Tibial nerve (tissue), 4 donors: ENCODE measurements around the gene MRPL1. TPM values are rescaled to one million over a fixed set of nuclear protein-coding genes. Genes with fewer than 3 reads are reported as not detected.
"Not testable (repeated sequence)": the region's sequence is repeated elsewhere in the genome, so short reads cannot be mapped to it uniquely, and the experiment has no call there.

ENCODE experiments used
- DNase-seq, 2 donors: peaks; one replicate each; pipeline ENCODE4 v3.0.0-alpha.2; 2019; ENCODE audit warnings: low spot score in 2 of 2
- H3K27ac ChIP-seq, 4 donors: fragments of 200-600 bp; sonication (generic) in 3 of 4; one replicate each; pipeline ENCODE4 v1.5.1; 2017 to 2019; ENCODE audit warnings: mild to moderate bottlenecking in 1 of 4
- H3K27me3 ChIP-seq, 2 donors: fragments of 200-600 bp; sonication (generic) in 1 of 2; one replicate each; pipeline versions ENCODE4 v1.5.1 to v1.6.0; 2017 to 2019
- H3K36me3 ChIP-seq, 3 donors: fragments of 200-600 bp; sonication (generic); one replicate each; pipeline ENCODE4 v1.5.1; 2018 to 2019
- H3K4me1 ChIP-seq, 4 donors: fragments of 200-600 bp; sonication (generic) in 3 of 4; one replicate each; pipeline ENCODE4 v1.5.1; 2017 to 2019
- H3K4me3 ChIP-seq, 4 donors: fragments of 200-600 bp; sonication (generic) in 3 of 4; one replicate each; pipeline ENCODE4 v1.5.1; 2017 to 2019; ENCODE audit warnings: mild to moderate bottlenecking in 1 of 4, moderate library complexity in 1 of 4
- H3K9me3 ChIP-seq, 4 donors: fragments of 200-600 bp; sonication (generic) in 3 of 4; one replicate each; pipeline ENCODE4 v1.5.1; 2017 to 2019
- EP300 ChIP-seq, 2 donors: sonication (generic); formaldehyde crosslinking; IDR thresholded peaks; one replicate each; pipeline ENCODE4 v1.6.1; 2017; ENCODE audit warnings: antibody characterized with exemption in 2 of 2, mild to moderate bottlenecking in 1 of 2
- POLR2A ChIP-seq, 2 donors: fragments of 450-650 bp; IDR thresholded peaks; one replicate each; pipeline ENCODE4 v1.6.1; 2017; ENCODE audit warnings: antibody characterized with exemption in 2 of 2, mild to moderate bottlenecking in 2 of 2, moderate library complexity in 2 of 2
- WGBS, 2 donors: methylation state at CpG; one replicate each; pipeline ENCODE4 v1.1.5; 2018; 5-methylcytosine and 5-hydroxymethylcytosine counted together
- total RNA-seq, 4 donors: library from RNA; depleted of rRNA; stranded (reverse); fragments of >200 nt; gene quantifications; one replicate each; pipeline ENCODE4 v1.1.0, GENCODE V29; 2016
- TF ChIP-seq, protein P1 (sequence below), 5 experiments: fragments of 200-600 bp in 3 of 5; fragments of 450-650 bp in 2 of 5; sonication (generic) in 3 of 5; IDR thresholded peaks; one replicate each; pipeline ENCODE4 v1.5.1; 2016 to 2019; ENCODE audit warnings: antibody characterized with exemption in 5 of 5, mild to moderate bottlenecking in 3 of 5, moderate library complexity in 2 of 5

Gene MRPL1
- total RNA-seq, 4 donors from 2014 or later = 21.0 to 32.3 (median 26.9) TPM

DNA sequence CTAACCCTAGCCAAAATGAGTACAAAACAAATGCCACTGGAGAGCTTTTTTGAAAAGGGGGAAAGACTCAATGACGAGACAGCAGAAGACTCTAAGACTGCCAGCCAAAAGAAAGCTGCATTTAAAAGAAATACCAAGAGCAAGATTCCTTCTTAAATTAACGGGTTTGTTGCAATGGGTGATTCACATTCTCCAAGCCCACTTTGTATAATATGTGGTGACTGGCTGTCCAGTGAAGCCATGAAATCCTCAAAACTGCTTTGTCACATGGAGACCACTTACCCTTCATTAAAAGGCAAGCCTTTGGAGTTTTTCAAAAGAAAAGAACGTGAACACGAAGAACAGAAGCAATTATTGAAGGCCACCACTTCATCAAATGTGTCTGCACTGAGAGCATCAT lies 68.2 kb downstream of the MRPL1 start:
- H3K36me3 ChIP-seq = peaks cover 0 to 27% (median 4%) of the 10 kb centered on the region in 3 donors
- H3K27ac ChIP-seq = no peak overlapping the region
- H3K27me3 ChIP-seq = no peaks in the 10 kb centered on the region
- DNase-seq = no peak
- no peak overlapping the region for H3K4me3 ChIP-seq
- WGBS, 2 donors = 74 to 77% methylated on average over 4 of the region's 4 CpGs
- H3K4me1 ChIP-seq = no peaks in the 10 kb centered on the region
- TF ChIP-seq EP300 (IDR thresholded peaks at IDR 0.05) (no peak), POLR2A (IDR thresholded peaks at IDR 0.05) (no peak)
- TF ChIP-seq, protein P1, sequence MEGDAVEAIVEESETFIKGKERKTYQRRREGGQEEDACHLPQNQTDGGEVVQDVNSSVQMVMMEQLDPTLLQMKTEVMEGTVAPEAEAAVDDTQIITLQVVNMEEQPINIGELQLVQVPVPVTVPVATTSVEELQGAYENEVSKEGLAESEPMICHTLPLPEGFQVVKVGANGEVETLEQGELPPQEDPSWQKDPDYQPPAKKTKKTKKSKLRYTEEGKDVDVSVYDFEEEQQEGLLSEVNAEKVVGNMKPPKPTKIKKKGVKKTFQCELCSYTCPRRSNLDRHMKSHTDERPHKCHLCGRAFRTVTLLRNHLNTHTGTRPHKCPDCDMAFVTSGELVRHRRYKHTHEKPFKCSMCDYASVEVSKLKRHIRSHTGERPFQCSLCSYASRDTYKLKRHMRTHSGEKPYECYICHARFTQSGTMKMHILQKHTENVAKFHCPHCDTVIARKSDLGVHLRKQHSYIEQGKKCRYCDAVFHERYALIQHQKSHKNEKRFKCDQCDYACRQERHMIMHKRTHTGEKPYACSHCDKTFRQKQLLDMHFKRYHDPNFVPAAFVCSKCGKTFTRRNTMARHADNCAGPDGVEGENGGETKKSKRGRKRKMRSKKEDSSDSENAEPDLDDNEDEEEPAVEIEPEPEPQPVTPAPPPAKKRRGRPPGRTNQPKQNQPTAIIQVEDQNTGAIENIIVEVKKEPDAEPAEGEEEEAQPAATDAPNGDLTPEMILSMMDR (IDR thresholded peaks at IDR 0.05) = no peak
- peaks cover 0 to 4% (median 0%) of the 10 kb centered on the region in 4 donors for H3K9me3 ChIP-seq

DNA sequence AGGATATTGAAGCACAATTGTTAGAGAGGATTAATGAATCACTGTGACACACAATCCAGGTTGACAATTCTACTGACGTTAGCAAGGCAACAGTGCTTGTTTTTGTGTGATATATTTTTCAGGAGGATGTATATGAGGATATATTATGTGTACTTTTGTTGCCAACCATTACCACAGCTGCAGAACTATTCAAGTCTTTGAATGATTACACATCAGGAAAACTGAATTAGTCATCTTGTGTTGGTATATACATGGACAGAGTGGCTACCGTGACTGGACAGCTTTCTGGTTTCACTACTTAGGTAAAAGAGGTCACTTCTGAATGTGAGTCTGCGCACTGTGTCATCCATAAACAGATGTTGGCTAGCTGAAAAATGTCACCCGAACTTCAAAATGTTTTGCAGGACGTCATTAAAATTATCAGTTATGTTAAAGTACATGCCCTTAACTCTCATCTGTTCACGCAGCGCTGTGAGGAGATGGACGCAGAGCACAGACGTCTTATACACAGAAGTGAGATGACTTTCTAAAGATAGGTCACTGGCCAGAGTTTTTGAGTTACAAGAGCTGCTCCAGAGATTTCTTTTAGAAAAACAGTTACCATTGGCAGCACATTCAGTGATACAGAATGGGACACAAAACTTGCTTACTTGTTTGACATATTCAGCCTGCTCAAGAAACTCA lies 69.0 kb downstream of the MRPL1 start:
- no peaks in the 10 kb centered on the region for H3K27me3 ChIP-seq
- TF ChIP-seq EP300 (IDR thresholded peaks at IDR 0.05) = no peak
- TF ChIP-seq, protein P1 (IDR thresholded peaks at IDR 0.05) = no peak
- TF ChIP-seq POLR2A (IDR thresholded peaks at IDR 0.05) = no peak
- no peak overlapping the region for H3K4me3 ChIP-seq
- H3K4me1 ChIP-seq = no peaks in the 10 kb centered on the region
- no peaks in the 10 kb centered on the region for H3K9me3 ChIP-seq
- H3K36me3 ChIP-seq = peaks cover 0 to 29% (median 4%) of the 10 kb centered on the region in 3 donors
- WGBS, 2 donors = 86 to 90% methylated on average over 9 of the region's 9 CpGs
- H3K27ac ChIP-seq = no peak overlapping the region
- DNase-seq = no peak

DNA sequence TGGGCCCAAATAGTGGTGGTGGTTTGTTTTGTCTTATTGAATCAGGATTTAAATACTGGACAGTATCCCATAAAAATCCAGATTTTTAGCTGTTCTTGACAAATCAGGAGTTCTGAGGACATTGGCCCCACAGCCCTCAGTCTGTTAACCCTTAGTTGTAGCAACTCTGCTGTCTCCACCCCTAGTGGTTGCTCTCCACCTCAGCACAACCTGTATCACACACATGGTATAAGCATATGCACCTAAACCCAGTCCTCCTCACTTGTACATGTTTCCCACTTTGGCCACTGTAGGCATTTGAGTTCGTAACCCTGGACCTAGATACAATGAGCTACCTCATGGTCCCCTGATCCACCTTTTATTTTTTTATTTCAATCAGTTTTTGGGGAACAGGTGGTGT lies 75.9 kb downstream of the MRPL1 start:
- no peak for DNase-seq
- no peak overlapping the region for H3K27ac ChIP-seq
- TF ChIP-seq EP300 (IDR thresholded peaks at IDR 0.05) = no peak
- TF ChIP-seq, protein P1 (IDR thresholded peaks at IDR 0.05) = no peak
- TF ChIP-seq POLR2A (IDR thresholded peaks at IDR 0.05) = no peak
- no peak overlapping the region for H3K4me3 ChIP-seq
- H3K9me3 ChIP-seq = peaks cover 0 to 16% (median 0%) of the 10 kb centered on the region in 4 donors
- WGBS, 2 donors = 97 to 100% methylated on average over 1 of the region's 1 CpG
- H3K36me3 ChIP-seq = peaks cover 0 to 42% (median 4%) of the 10 kb centered on the region in 3 donors
- H3K27me3 ChIP-seq = no peaks in the 10 kb centered on the region
- no peaks in the 10 kb centered on the region for H3K4me1 ChIP-seq

DNA sequence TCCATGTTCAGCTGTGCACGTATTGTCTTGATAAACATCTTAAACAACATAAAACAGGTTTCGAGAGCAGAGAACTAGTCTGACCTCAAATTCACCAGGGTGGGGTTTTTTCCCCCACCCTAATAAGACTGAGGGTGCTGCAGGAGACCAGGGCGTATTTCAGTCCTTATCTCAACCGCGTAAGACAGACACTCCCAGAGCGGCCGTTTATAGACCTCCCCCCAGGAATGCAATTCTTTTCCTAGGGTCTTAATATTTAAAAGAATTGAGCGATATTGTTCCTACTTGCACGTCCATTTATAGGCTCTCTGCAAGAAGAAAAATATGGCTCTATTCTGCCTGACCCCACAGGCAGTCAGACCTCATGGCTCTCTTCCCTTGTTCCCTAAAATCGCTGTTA lies 83.3 kb downstream of the MRPL1 start:
- 94 to 95% methylated on average over 10 of the region's 10 CpGs for WGBS, 2 donors
- not testable (repeated sequence) for DNase-seq, H3K9me3 ChIP-seq, H3K4me1 ChIP-seq, H3K4me3 ChIP-seq, H3K27me3 ChIP-seq, H3K27ac ChIP-seq
- peaks cover 0 to 22% (median 0%) of the 10 kb centered on the region in 3 donors for H3K36me3 ChIP-seq

DNA sequence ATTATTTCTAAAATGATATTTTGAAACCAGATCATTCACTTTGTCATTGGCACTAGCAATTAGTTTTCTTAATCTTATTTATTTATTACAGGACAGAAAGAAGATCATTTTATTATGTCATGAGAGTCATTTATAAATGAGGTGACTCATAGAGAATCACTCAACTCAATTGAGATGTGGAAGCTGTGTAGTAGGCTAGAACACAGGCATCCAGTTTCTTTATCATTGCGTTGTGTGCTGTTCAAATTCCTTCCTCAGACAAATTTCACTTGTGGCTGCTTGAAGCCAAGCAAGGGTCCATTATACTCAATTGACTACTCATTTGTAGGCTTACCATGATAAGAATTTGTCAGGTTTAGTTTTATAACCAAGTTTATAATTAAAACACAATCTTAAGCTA lies 87.6 kb downstream of the MRPL1 start:
- Histone ChIP-seq H3K36me3 (peaks cover 0 to 49% (median 0%) of the 10 kb centered on the region in 3 donors), H3K27me3 (no peaks in the 10 kb centered on the region), H3K27ac (no peak overlapping the region), H3K4me3 (no peak overlapping the region), H3K4me1 (no peaks in the 10 kb centered on the region), H3K9me3 (peaks cover 0 to 5% (median 0%) of the 10 kb centered on the region in 4 donors)
- DNase-seq = no peak
- WGBS, 2 donors = 85 to 91% methylated on average over 1 of the region's 1 CpG
- TF ChIP-seq POLR2A (IDR thresholded peaks at IDR 0.05) (no peak), EP300 (IDR thresholded peaks at IDR 0.05) (no peak)
- TF ChIP-seq, protein P1 (IDR thresholded peaks at IDR 0.05) = no peak
